ENCODE data around the gene ETS1. TPM values are rescaled to one million over a fixed set of nuclear protein-coding genes. Genes with fewer than 3 reads are reported as not detected.

The ETS1 gene
- polyA plus RNA-seq, 1 donor from 2014 or later = 0.42 TPM

GRCh38 chr11:128609785-128610184, 22.4 kb upstream of the ETS1 start:
- H3F3A ChIP-seq (ENCODE audit: insufficient read depth, low read length, poor library complexity, severe bottlenecking) = no peaks in the 10 kb centered on the region
- H3K9me3 ChIP-seq (ENCODE audit: low read length) = no peaks in the 10 kb centered on the region
- H3K9me2 ChIP-seq (ENCODE audit: insufficient read depth, low read length) = no peaks in the 10 kb centered on the region
- TF ChIP-seq RAD21 (conservative IDR thresholded peaks at IDR 0.05) = no peak
- TF ChIP-seq CTCF (IDR thresholded peaks at IDR 0.05; ENCODE audit: poor library complexity, severe bottlenecking) = no peak
- TF ChIP-seq EP300 (conservative IDR thresholded peaks at IDR 0.05; ENCODE audit: poor library complexity, severe bottlenecking) = no peak
- no peak for TF ChIP-seq TAF1 (IDR thresholded peaks at IDR 0.05; ENCODE audit: low read depth)
- TF ChIP-seq MXI1 (conservative IDR thresholded peaks at IDR 0.05; ENCODE audit: poor library complexity, severe bottlenecking) = no peak
- no peak for TF ChIP-seq POLR2AphosphoS5 (IDR thresholded peaks at IDR 0.05)
- TF ChIP-seq REST (IDR thresholded peaks at IDR 0.05; ENCODE audit: borderline replicate concordance) = no peak
- no peak for TF ChIP-seq EZH2 (IDR thresholded peaks at IDR 0.05; ENCODE audit: borderline replicate concordance, insufficient read depth, low read length, poor library complexity, severe bottlenecking)
- no peak for TF ChIP-seq SMC3 (conservative IDR thresholded peaks at IDR 0.05; ENCODE audit: poor library complexity)
- no peaks in the 10 kb centered on the region for H4K20me1 ChIP-seq (ENCODE audit: insufficient read depth)
- H3K79me2 ChIP-seq (replicated peaks; ENCODE audit: insufficient read depth, low read length) = no peaks in the 10 kb centered on the region
- no peaks in the 10 kb centered on the region for H3K27me3 ChIP-seq (ENCODE audit: insufficient read depth, low read depth, low read length)
- H3K36me3 ChIP-seq (ENCODE audit: insufficient read depth, low read length) = no peaks in the 10 kb centered on the region
- no peak overlapping the region for H3K27ac ChIP-seq (ENCODE audit: low read length)
- H3K4me2 ChIP-seq (ENCODE audit: low read length) = no peak overlapping the region
- no peak overlapping the region for H3K4me3 ChIP-seq (ENCODE audit: low read length)
- no peak overlapping the region for H2AFZ ChIP-seq (ENCODE audit: low read depth, low read length)
- no peak overlapping the region for H3K9ac ChIP-seq (ENCODE audit: low read length)

GRCh38 chr11:128608746-128609407, 21.5 kb upstream of the ETS1 start:
- Histone ChIP-seq H3K9me2 (ENCODE audit: insufficient read depth, low read length) (no peaks in the 10 kb centered on the region), H3K79me2 (replicated peaks; ENCODE audit: insufficient read depth, low read length) (no peaks in the 10 kb centered on the region), H3F3A (ENCODE audit: insufficient read depth, low read length, poor library complexity, severe bottlenecking) (no peaks in the 10 kb centered on the region), H3K4me3 (ENCODE audit: low read length) (no peak overlapping the region), H3K27ac (ENCODE audit: low read length) (no peak overlapping the region), H3K9ac (ENCODE audit: low read length) (no peak overlapping the region), H3K27me3 (ENCODE audit: insufficient read depth, low read depth, low read length) (no peaks in the 10 kb centered on the region), H4K20me1 (ENCODE audit: insufficient read depth) (no peaks in the 10 kb centered on the region), H3K9me3 (ENCODE audit: low read length) (no peaks in the 10 kb centered on the region), H3K36me3 (ENCODE audit: insufficient read depth, low read length) (no peaks in the 10 kb centered on the region), H2AFZ (ENCODE audit: low read depth, low read length) (no peak overlapping the region), H3K4me2 (ENCODE audit: low read length) (no peak overlapping the region)
- TF ChIP-seq REST (IDR thresholded peaks at IDR 0.05; ENCODE audit: borderline replicate concordance) (no peak), POLR2AphosphoS5 (IDR thresholded peaks at IDR 0.05) (no peak), EP300 (conservative IDR thresholded peaks at IDR 0.05; ENCODE audit: poor library complexity, severe bottlenecking) (no peak), CTCF (IDR thresholded peaks at IDR 0.05; ENCODE audit: poor library complexity, severe bottlenecking) (no peak), MXI1 (conservative IDR thresholded peaks at IDR 0.05; ENCODE audit: poor library complexity, severe bottlenecking) (no peak), RAD21 (conservative IDR thresholded peaks at IDR 0.05) (no peak), TAF1 (IDR thresholded peaks at IDR 0.05; ENCODE audit: low read depth) (no peak), SMC3 (conservative IDR thresholded peaks at IDR 0.05; ENCODE audit: poor library complexity) (no peak), EZH2 (IDR thresholded peaks at IDR 0.05; ENCODE audit: borderline replicate concordance, insufficient read depth, low read length, poor library complexity, severe bottlenecking) (no peak)
